Natural killer cell (primary cell): ENCODE results near the gene ANGEL2. TPM values are rescaled to one million over a fixed set of nuclear protein-coding genes. Genes with fewer than 3 reads are reported as not detected.

ENCODE experiments used
- ATAC-seq, 3 donors: fragments of 150-1000 bp in 2 of 3; fragments of 200-7000 bp in 1 of 3; cut with Tn5 transposase; 1 replicate in 1 of 3; 2 replicates in 2 of 3; pipeline ENCODE4 v1.10.0; 2021; ENCODE audit warnings: mild to moderate bottlenecking in 2 of 3, moderate library complexity in 2 of 3
- DNase-seq, 2 donors: peaks; one replicate each; pipeline versions ENCODE4 v3.0.0 to v3.0.0-alpha.2; 2013 to 2021; ENCODE audit warnings: mixed read lengths in 1 of 2
- H3K27ac ChIP-seq: one replicate; pipeline ENCODE4 v1.5.1; 2013; ENCODE audit warnings: mild to moderate bottlenecking, low read length
- H3K27me3 ChIP-seq: one replicate; pipeline ENCODE4 v1.6.1; 2013; ENCODE audit warnings: low read length; ENCODE audit not compliant: control insufficient read depth, insufficient read depth
- H3K36me3 ChIP-seq: one replicate; pipeline ENCODE4 v1.6.1; 2013; ENCODE audit warnings: low read length; ENCODE audit not compliant: control insufficient read depth, insufficient read depth
- H3K4me1 ChIP-seq: one replicate; pipeline ENCODE4 v1.6.1; 2013; ENCODE audit warnings: low read length; ENCODE audit not compliant: control insufficient read depth, insufficient read depth
- H3K4me3 ChIP-seq: one replicate; pipeline ENCODE4 v1.5.1; 2013; ENCODE audit warnings: low read length
- H3K9me3 ChIP-seq: one replicate; pipeline ENCODE4 v1.6.1; 2013; ENCODE audit warnings: low read length; ENCODE audit not compliant: control insufficient read depth, insufficient read depth
- H3K27ac Mint-ChIP-seq, 2 donors: one replicate each; pipeline ENCODE4 v1.8.0; 2022; ENCODE audit warnings: mild to moderate bottlenecking in 2 of 2, mixed read lengths in 2 of 2, moderate library complexity in 1 of 2
- H3K27me3 Mint-ChIP-seq, 2 donors: one replicate each; pipeline ENCODE4 v1.8.0; 2022; ENCODE audit warnings: low read depth in 2 of 2, mixed read lengths in 2 of 2
- H3K36me3 Mint-ChIP-seq: one replicate; pipeline ENCODE4 v1.8.0; 2022; ENCODE audit warnings: mixed read lengths
- H3K4me1 Mint-ChIP-seq, 2 donors: one replicate each; pipeline ENCODE4 v1.8.0; 2022; ENCODE audit warnings: mixed read lengths in 2 of 2
- H3K4me3 Mint-ChIP-seq: one replicate; pipeline ENCODE4 v1.8.0; 2022; ENCODE audit warnings: mild to moderate bottlenecking, moderate library complexity, mixed read lengths
- H3K9me3 Mint-ChIP-seq, 2 donors: one replicate each; pipeline ENCODE4 v1.8.0; 2022; ENCODE audit warnings: mixed read lengths in 2 of 2
- CTCF ChIP-seq: fragments of 200-600 bp; IDR thresholded peaks from one replicate; pipeline ENCODE4 v1.8.0; 2022; ENCODE audit warnings: antibody characterized with exemption
- WGBS: methylation state at CpG from one replicate; pipeline ENCODE4 v1.1.7; 2013; ENCODE audit warnings: missing lambda C conversion rate; ENCODE audit not compliant: insufficient coverage; 5-methylcytosine and 5-hydroxymethylcytosine counted together
- intact Hi-C: fragments of 100-400 bp; cut with micrococcal nuclease; formaldehyde crosslinking; loops from one replicate; pipeline ENCODE4 v1.14.2; 2022
- total RNA-seq, 4 donors: library from RNA; stranded (reverse); fragments of 120-200 nt in 1 of 4; gene quantifications; one replicate each; pipeline versions ENCODE4 v1.2.3 to v1.2.4, GENCODE V29; 2013 to 2022

Gene ANGEL2
- total RNA-seq, 3 donors from 2014 or later (not counting 1 experiment from before 2014, with no cell fraction given), result 68.1 to 75.3 (median 72.1) TPM

GRCh38 chr1:212946872-212947271 is 68.8 kb downstream of the ANGEL2 start:
- DNase-seq (no peak), ATAC-seq (no peak)
- H3K4me3 Mint-ChIP-seq, result no peak overlapping the region
- no peak for TF ChIP-seq CTCF
- peaks cover 0 to 12% of the 10 kb centered on the region in 2 donors for H3K4me1 Mint-ChIP-seq
- H3K9me3 Mint-ChIP-seq, result no peaks in the 10 kb centered on the region
- intact Hi-C loops, result no loop called here
- H3K36me3 Mint-ChIP-seq, result no peaks in the 10 kb centered on the region
- no peaks in the 10 kb centered on the region for H3K9me3 ChIP-seq
- peaks cover 27 to 41% of the 10 kb centered on the region in 2 donors for H3K27me3 Mint-ChIP-seq
- peaks cover 22% of the 10 kb centered on the region for H3K27me3 ChIP-seq
- no peak overlapping the region for H3K27ac Mint-ChIP-seq
- H3K36me3 ChIP-seq, result no peaks in the 10 kb centered on the region
- no peak overlapping the region for H3K27ac ChIP-seq
- no peak overlapping the region for H3K4me3 ChIP-seq
- peaks cover 15% of the 10 kb centered on the region for H3K4me1 ChIP-seq

GRCh38 chr1:212945463-212946160 is 70.1 kb downstream of the ANGEL2 start:
- ATAC-seq, result no peak
- 91% methylated on average over 4 of the region's 4 CpGs for WGBS

GRCh38 chr1:212945056-212945455 is 70.6 kb downstream of the ANGEL2 start:
- Histone ChIP-seq H3K36me3 (no peaks in the 10 kb centered on the region), H3K4me1 (peaks cover 2% of the 10 kb centered on the region), H3K4me3 (no peak overlapping the region), H3K9me3 (no peaks in the 10 kb centered on the region), H3K27ac (no peak overlapping the region), H3K27me3 (peaks cover 11% of the 10 kb centered on the region)
- no peak overlapping the region for H3K4me3 Mint-ChIP-seq
- H3K36me3 Mint-ChIP-seq, result no peaks in the 10 kb centered on the region
- H3K27me3 Mint-ChIP-seq, result peaks cover 19 to 48% of the 10 kb centered on the region in 2 donors
- H3K4me1 Mint-ChIP-seq, result peaks cover 0 to under 1% of the 10 kb centered on the region in 2 donors
- no peak overlapping the region for H3K27ac Mint-ChIP-seq
- no peaks in the 10 kb centered on the region for H3K9me3 Mint-ChIP-seq
- no peak for ATAC-seq
- DNase-seq, result no peak
- 79% methylated on average over 2 of the region's 2 CpGs for WGBS
- intact Hi-C loops, result no loop called here
- TF ChIP-seq CTCF, result no peak

More at GRCh38 chr1:212945463-212946160, 70.1 kb downstream of the ANGEL2 start:
- no peak overlapping the region for H3K27ac ChIP-seq
- no peak for DNase-seq
- peaks cover 13% of the 10 kb centered on the region for H3K27me3 ChIP-seq
- no peak for TF ChIP-seq CTCF
- intact Hi-C loops, result no loop called here
- no peak overlapping the region for H3K4me3 ChIP-seq
- Mint-ChIP-seq H3K27me3 (peaks cover 24 to 48% of the 10 kb centered on the region in 2 donors), H3K4me1 (peaks cover 0 to 6% of the 10 kb centered on the region in 2 donors), H3K36me3 (no peaks in the 10 kb centered on the region), H3K9me3 (no peaks in the 10 kb centered on the region), H3K4me3 (no peak overlapping the region), H3K27ac (no peak overlapping the region)
- H3K36me3 ChIP-seq, result no peaks in the 10 kb centered on the region
- peaks cover 6% of the 10 kb centered on the region for H3K4me1 ChIP-seq
- H3K9me3 ChIP-seq, result no peaks in the 10 kb centered on the region
